ENCODE measurements around the gene C1orf53.

C1orf53 gene

GRCh38 chr1:197911857-197912696 is 9.6 kb downstream of the C1orf53 start:
- Histone ChIP-seq H3K27me3 (peaks cover 100% of the 10 kb centered on the region in 11 experiments), H3K9ac (no peak overlapping the region)
- no peak for TF ChIP-seq Cebpa-rat (IDR thresholded peaks at IDR 0.05)

GRCh38 chr1:197912739-197913494 is 10.5 kb downstream of the C1orf53 start:
- peaks cover 100% of the 10 kb centered on the region in 11 experiments for H3K27me3 ChIP-seq
- H3K9me3 ChIP-seq (replicated peaks in 1 of 11): peaks cover 7 to 52% (median 29%) of the 10 kb centered on the region in 11 experiments; a peak in 20 of 22 replicates
- no peak overlapping the region for H3K4me2 ChIP-seq
- H3K27ac ChIP-seq: no peak overlapping the region
- peaks cover 0 to 15% (median 6%) of the 10 kb centered on the region in 10 experiments; a peak in 9 of 20 replicates for H3K4me1 ChIP-seq
- H3K4me3 ChIP-seq: no peak overlapping the region
- H3K9ac ChIP-seq: no peak overlapping the region
- peaks cover 0 to 98% (median 86%) of the 10 kb centered on the region in 11 experiments; a peak in 17 of 22 replicates for H4K20me1 ChIP-seq
- TF ChIP-seq Cebpa-rat (IDR thresholded peaks at IDR 0.05): no peak
- no peaks in the 10 kb centered on the region for H3K36me3 ChIP-seq

More at GRCh38 chr1:197911857-197912696, 9.6 kb downstream of the C1orf53 start:
- no peak overlapping the region for H3K4me3 ChIP-seq
- no peak overlapping the region for H3K27ac ChIP-seq
- H3K4me2 ChIP-seq: no peak overlapping the region
- H4K20me1 ChIP-seq: peaks cover 0 to 98% (median 85%) of the 10 kb centered on the region in 11 experiments; a peak in 17 of 22 replicates
- H3K4me1 ChIP-seq: peaks cover 0 to 12% (median 6%) of the 10 kb centered on the region in 10 experiments; a peak in 9 of 20 replicates
- H3K36me3 ChIP-seq: no peaks in the 10 kb centered on the region
- peaks cover 7 to 45% (median 24%) of the 10 kb centered on the region in 11 experiments; a peak in 20 of 22 replicates for H3K9me3 ChIP-seq (replicated peaks in 1 of 11)

GRCh38 chr1:197913495-197914276 is 11.3 kb downstream of the C1orf53 start:
- H3K4me1 ChIP-seq: peaks cover 0 to 19% (median 6%) of the 10 kb centered on the region in 10 experiments; a peak in 9 of 20 replicates
- peaks cover 7 to 58% (median 33%) of the 10 kb centered on the region in 11 experiments; a peak in 20 of 22 replicates for H3K9me3 ChIP-seq (replicated peaks in 1 of 11)
- H3K27me3 ChIP-seq: peaks cover 100% of the 10 kb centered on the region in 11 experiments
- TF ChIP-seq Cebpa-rat (IDR thresholded peaks at IDR 0.05): no peak
- H3K4me3 ChIP-seq: no peak overlapping the region
- H3K4me2 ChIP-seq: no peak overlapping the region
- no peak overlapping the region for H3K9ac ChIP-seq
- H4K20me1 ChIP-seq: peaks cover 0 to 98% (median 84%) of the 10 kb centered on the region in 11 experiments; a peak in 17 of 22 replicates
- no peaks in the 10 kb centered on the region for H3K36me3 ChIP-seq
- H3K27ac ChIP-seq: no peak overlapping the region

- H3K36me3 ChIP-seq: no peaks in the 10 kb centered on the region
Observed at GRCh38 chr1:197914510-197914909, 12.1 kb downstream of the C1orf53 start.

GRCh38 chr1:197915260-197915861 is 12.9 kb downstream of the C1orf53 start:
- Histone ChIP-seq H3K4me1 (peaks cover 7 to 29% (median 16%) of the 10 kb centered on the region in 10 experiments; a peak in 18 of 20 replicates), H3K27ac (no peak overlapping the region), H3K9me3 (replicated peaks in 1 of 11) (peaks cover 2 to 49% (median 24%) of the 10 kb centered on the region in 11 experiments; a peak in 20 of 22 replicates), H3K27me3 (peaks cover 100% of the 10 kb centered on the region in 11 experiments), H3K36me3 (no peaks in the 10 kb centered on the region), H3K9ac (no peak overlapping the region), H4K20me1 (peaks cover 0 to 95% (median 82%) of the 10 kb centered on the region in 11 experiments; a peak in 17 of 22 replicates), H3K4me2 (peak overlapping the region in 5 of 11 experiments; percentile 38 to 73 (median 65); a peak in 10 of 22 replicates), H3K4me3 (peak overlapping the region in 4 of 10 experiments; percentile 12 to 37 (median 17); a peak in 2 of 20 replicates)
- no peak for TF ChIP-seq Cebpa-rat (IDR thresholded peaks at IDR 0.05)

More at GRCh38 chr1:197914510-197914909, 12.1 kb downstream of the C1orf53 start:
- H3K9ac ChIP-seq: no peak overlapping the region
- H3K9me3 ChIP-seq (replicated peaks in 1 of 11): peaks cover 7 to 58% (median 32%) of the 10 kb centered on the region in 11 experiments; a peak in 20 of 22 replicates
- H3K27ac ChIP-seq: no peak overlapping the region
- H4K20me1 ChIP-seq: peaks cover 0 to 98% (median 84%) of the 10 kb centered on the region in 11 experiments; a peak in 17 of 22 replicates
- H3K27me3 ChIP-seq: peaks cover 100% of the 10 kb centered on the region in 11 experiments
- H3K4me2 ChIP-seq: no peak overlapping the region
- H3K4me1 ChIP-seq: peaks cover 3 to 24% (median 12%) of the 10 kb centered on the region in 10 experiments; a peak in 18 of 20 replicates
- no peak for TF ChIP-seq Cebpa-rat (IDR thresholded peaks at IDR 0.05)
- no peak overlapping the region for H3K4me3 ChIP-seq

- Histone ChIP-seq H3K4me1 (peaks cover 7 to 29% (median 16%) of the 10 kb centered on the region in 10 experiments; a peak in 18 of 20 replicates), H3K36me3 (no peaks in the 10 kb centered on the region), H3K9me3 (replicated peaks in 1 of 11) (peaks cover 0 to 43% (median 21%) of the 10 kb centered on the region in 11 experiments; a peak in 17 of 22 replicates), H3K27me3 (peaks cover 100% of the 10 kb centered on the region in 11 experiments), H3K4me2 (peak overlapping the region in 5 of 11 experiments; percentile 38 to 73 (median 65); a peak in 10 of 22 replicates), H4K20me1 (peaks cover 0 to 96% (median 79%) of the 10 kb centered on the region in 11 experiments; a peak in 17 of 22 replicates), H3K4me3 (peak overlapping the region in 4 of 10 experiments; percentile 12 to 37 (median 17); a peak in 2 of 20 replicates), H3K9ac (no peak overlapping the region), H3K27ac (no peak overlapping the region)
- no peak for TF ChIP-seq Cebpa-rat (IDR thresholded peaks at IDR 0.05)
Observed at GRCh38 chr1:197915862-197916499, 13.6 kb downstream of the C1orf53 start.

GRCh38 chr1:197916500-197916983 is 14.1 kb downstream of the C1orf53 start:
- no peak for TF ChIP-seq Cebpa-rat (IDR thresholded peaks at IDR 0.05)
- H3K9ac ChIP-seq: no peak overlapping the region
- peaks cover 0 to 96% (median 78%) of the 10 kb centered on the region in 11 experiments; a peak in 17 of 22 replicates for H4K20me1 ChIP-seq
- H3K27ac ChIP-seq: no peak overlapping the region
- H3K4me3 ChIP-seq: no peak overlapping the region
- peak overlapping the region in 1 of 11 experiments; percentile 73; a peak in 2 of 22 replicates for H3K4me2 ChIP-seq
- peaks cover 0 to 42% (median 24%) of the 10 kb centered on the region in 11 experiments; a peak in 15 of 22 replicates for H3K9me3 ChIP-seq (replicated peaks in 1 of 11)
- peaks cover 100% of the 10 kb centered on the region in 11 experiments for H3K27me3 ChIP-seq
- no peaks in the 10 kb centered on the region for H3K36me3 ChIP-seq
- H3K4me1 ChIP-seq: peaks cover 7 to 29% (median 16%) of the 10 kb centered on the region in 10 experiments; a peak in 18 of 20 replicates
